Stimulated activated CD4-positive, alpha-beta T cell treated with anti-CD3 and anti-CD28 coated beads, TNF-alpha, amount 100 ng/mL, for 48 hours (primary cell): ENCODE measurements around the gene RBM4.
A peak's percentile ranks its signal among the peaks of the same experiment; 100 is the strongest.
"Not testable (repeated sequence)": the region's sequence is repeated elsewhere in the genome, so short reads cannot be mapped to it uniquely, and the experiment has no call there.

Source experiments
- DNase-seq, 3 donors: peaks; one replicate each; pipeline ENCODE4 v3.0.0-alpha.2; 2020; ENCODE audit warnings: low read depth in 3 of 3

The RBM4 gene

GRCh38 chr11:66616379-66617154 is 21.9 kb upstream of the RBM4 start, which contains the start of gene RBM14:
RBM14 (plus strand) TSS chr11:66616630; CDS start chr11:66616721, 91 bp downstream.
- DNase-seq: peak; percentile 97 to 98 (median 97)

GRCh38 chr11:66617155-66617834 is 21.2 kb upstream of the RBM4 start:
- no peak for DNase-seq

GRCh38 chr11:66619080-66619554 is 19.4 kb upstream of the RBM4 start:
- DNase-seq: no peak

- no peak for DNase-seq
Measured at GRCh38 chr11:66624450-66624849, 14.1 kb upstream of the RBM4 start.

GRCh38 chr11:66625041-66625751 is 13.3 kb upstream of the RBM4 start:
- no peak for DNase-seq

- DNase-seq: no peak
Measured at GRCh38 chr11:66625752-66626149, 12.8 kb upstream of the RBM4 start.

GRCh38 chr11:66626382-66626781 is 12.1 kb upstream of the RBM4 start:
- no peak for DNase-seq

- no peak for DNase-seq
Measured at GRCh38 chr11:66626926-66627325, 11.6 kb upstream of the RBM4 start.

GRCh38 chr11:66628061-66628603 is 10.4 kb upstream of the RBM4 start:
- DNase-seq: no peak

- no peak for DNase-seq
Measured at GRCh38 chr11:66629356-66629755, 9.1 kb upstream of the RBM4 start.

GRCh38 chr11:66631883-66632282 is 6.6 kb upstream of the RBM4 start:
- no peak for DNase-seq

- DNase-seq: no peak
Measured at GRCh38 chr11:66632952-66633351, 5.6 kb upstream of the RBM4 start.

GRCh38 chr11:66636411-66636810 is 2.1 kb upstream of the RBM4 start:
- no peak for DNase-seq

GRCh38 chr11:66637557-66638176 is 836 bp upstream of the RBM4 start:
- DNase-seq: no peak

- DNase-seq: no peak
Measured at GRCh38 chr11:66639066-66639813, 737 bp downstream of the RBM4 start.

GRCh38 chr11:66639814-66640340 is 1.4 kb downstream of the RBM4 start:
- DNase-seq: not testable (repeated sequence)

- no peak for DNase-seq
Measured at GRCh38 chr11:66641834-66642233, 3.3 kb downstream of the RBM4 start.

GRCh38 chr11:66643745-66644437 is 5.4 kb downstream of the RBM4 start:
- DNase-seq: no peak

GRCh38 chr11:66646828-66647227 is 8.3 kb downstream of the RBM4 start:
- no peak for DNase-seq

GRCh38 chr11:66649903-66650302 is 11.4 kb downstream of the RBM4 start:
- no peak for DNase-seq
